GM23338 (cell line): ENCODE results near the gene FRA10AC1.

Experiments
- CREB1 ChIP-seq: fragments of 250-450 bp; sonication (Bioruptor Pico); IDR thresholded peaks from 2 replicates; pipeline ENCODE4 v1.5.0; 2020; ENCODE audit warnings: low read depth, mild to moderate bottlenecking, moderate library complexity
- CTCF ChIP-seq, 2 experiments: fragments of 200-600 bp in 1 of 2; sonication (generic) in 1 of 2; conservative IDR thresholded peaks; 2 replicates each; pipeline versions ENCODE4 v1.5.1 to v1.6.1; 2016 to 2017; ENCODE audit warnings: antibody characterized with exemption in 2 of 2, low read depth in 2 of 2, mild to moderate bottlenecking in 2 of 2, moderate library complexity in 1 of 2
- ETS1 ChIP-seq: IDR thresholded peaks from 2 replicates; pipeline ENCODE4 v1.6.1; 2016; ENCODE audit warnings: antibody characterized with exemption
- EZH2 ChIP-seq: fragments of 200-600 bp; sonication (generic); IDR thresholded peaks from one replicate; pipeline ENCODE4 v1.8.0; 2017; ENCODE audit warnings: antibody characterized with exemption, mild to moderate bottlenecking, low read depth; ENCODE audit not compliant: unreplicated experiment
- EZH2phosphoT487 ChIP-seq: fragments of 200-600 bp; sonication (generic); IDR thresholded peaks from one replicate; pipeline ENCODE4 v1.8.1; 2018; ENCODE audit warnings: antibody characterized with exemption; ENCODE audit not compliant: unreplicated experiment
- JUNB ChIP-seq: IDR thresholded peaks from one replicate; pipeline ENCODE4 v1.6.1; 2016; ENCODE audit warnings: antibody characterized with exemption; ENCODE audit not compliant: unreplicated experiment
- NANOG ChIP-seq: IDR thresholded peaks from 2 replicates; pipeline ENCODE4 v1.6.1; 2016; ENCODE audit warnings: antibody characterized with exemption, borderline replicate concordance
- POLR2AphosphoS5 ChIP-seq: IDR thresholded peaks from 2 replicates; pipeline ENCODE4 v1.6.1; 2016; ENCODE audit warnings: antibody characterized with exemption, low read depth
- ZNF331 ChIP-seq: fragments of 250-450 bp; sonication (Bioruptor Pico); IDR thresholded peaks from 2 replicates; pipeline ENCODE4 v1.5.0; 2020; ENCODE audit warnings: low read depth, mild to moderate bottlenecking, moderate library complexity
- TF ChIP-seq, protein P1 (sequence below): IDR thresholded peaks from one replicate; pipeline ENCODE4 v1.6.1; 2018; ENCODE audit warnings: antibody characterized with exemption; ENCODE audit not compliant: unreplicated experiment

GRCh38 chr10:93673791-93674190 lies 28.6 kb downstream of the FRA10AC1 start:
- TF ChIP-seq EZH2: no peak
- no peak for TF ChIP-seq POLR2AphosphoS5
- no peak for TF ChIP-seq CTCF (conservative IDR thresholded peaks at IDR 0.05; ENCODE audit: low read depth in 2 of 2)
- TF ChIP-seq, protein P1, sequence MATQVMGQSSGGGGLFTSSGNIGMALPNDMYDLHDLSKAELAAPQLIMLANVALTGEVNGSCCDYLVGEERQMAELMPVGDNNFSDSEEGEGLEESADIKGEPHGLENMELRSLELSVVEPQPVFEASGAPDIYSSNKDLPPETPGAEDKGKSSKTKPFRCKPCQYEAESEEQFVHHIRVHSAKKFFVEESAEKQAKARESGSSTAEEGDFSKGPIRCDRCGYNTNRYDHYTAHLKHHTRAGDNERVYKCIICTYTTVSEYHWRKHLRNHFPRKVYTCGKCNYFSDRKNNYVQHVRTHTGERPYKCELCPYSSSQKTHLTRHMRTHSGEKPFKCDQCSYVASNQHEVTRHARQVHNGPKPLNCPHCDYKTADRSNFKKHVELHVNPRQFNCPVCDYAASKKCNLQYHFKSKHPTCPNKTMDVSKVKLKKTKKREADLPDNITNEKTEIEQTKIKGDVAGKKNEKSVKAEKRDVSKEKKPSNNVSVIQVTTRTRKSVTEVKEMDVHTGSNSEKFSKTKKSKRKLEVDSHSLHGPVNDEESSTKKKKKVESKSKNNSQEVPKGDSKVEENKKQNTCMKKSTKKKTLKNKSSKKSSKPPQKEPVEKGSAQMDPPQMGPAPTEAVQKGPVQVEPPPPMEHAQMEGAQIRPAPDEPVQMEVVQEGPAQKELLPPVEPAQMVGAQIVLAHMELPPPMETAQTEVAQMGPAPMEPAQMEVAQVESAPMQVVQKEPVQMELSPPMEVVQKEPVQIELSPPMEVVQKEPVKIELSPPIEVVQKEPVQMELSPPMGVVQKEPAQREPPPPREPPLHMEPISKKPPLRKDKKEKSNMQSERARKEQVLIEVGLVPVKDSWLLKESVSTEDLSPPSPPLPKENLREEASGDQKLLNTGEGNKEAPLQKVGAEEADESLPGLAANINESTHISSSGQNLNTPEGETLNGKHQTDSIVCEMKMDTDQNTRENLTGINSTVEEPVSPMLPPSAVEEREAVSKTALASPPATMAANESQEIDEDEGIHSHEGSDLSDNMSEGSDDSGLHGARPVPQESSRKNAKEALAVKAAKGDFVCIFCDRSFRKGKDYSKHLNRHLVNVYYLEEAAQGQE: no peak
- TF ChIP-seq CREB1 (CRISPR knock-in tag): no peak
- no peak for TF ChIP-seq ZNF331 (CRISPR knock-in tag)
- TF ChIP-seq JUNB: no peak
- no peak for TF ChIP-seq ETS1
- no peak for TF ChIP-seq EZH2phosphoT487
- no peak for TF ChIP-seq NANOG
